HG03159 (cell line): ENCODE results near the gene SEC23A.

Experiments used
- ATAC-seq: cut with Tn5 transposase; IDR thresholded peaks from one replicate; pipeline ENCODE4 v1.9.1; 2021; ENCODE audit warnings: mild to moderate bottlenecking, moderate library complexity; ENCODE audit not compliant: unreplicated experiment

Gene SEC23A

DNA sequence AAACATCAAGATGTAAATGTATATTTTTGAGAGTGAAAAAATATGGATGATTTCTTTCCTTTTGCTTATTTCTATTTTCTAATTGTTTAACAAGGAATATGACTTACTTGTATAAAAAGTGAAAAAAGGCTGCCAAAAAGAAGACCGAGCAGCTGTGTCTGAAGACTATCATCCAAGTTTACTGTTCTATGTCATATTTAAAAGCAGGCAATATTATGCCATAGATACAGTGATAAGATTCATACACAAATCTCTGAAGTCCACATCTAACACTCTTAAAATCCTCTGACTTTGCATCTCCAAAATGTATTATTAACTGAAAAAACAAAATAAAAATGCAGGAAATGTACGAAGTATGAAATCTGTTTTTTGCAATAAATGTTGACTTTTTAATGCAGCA lies 109.1 kb downstream of the SEC23A start:
- no peak for ATAC-seq

DNA sequence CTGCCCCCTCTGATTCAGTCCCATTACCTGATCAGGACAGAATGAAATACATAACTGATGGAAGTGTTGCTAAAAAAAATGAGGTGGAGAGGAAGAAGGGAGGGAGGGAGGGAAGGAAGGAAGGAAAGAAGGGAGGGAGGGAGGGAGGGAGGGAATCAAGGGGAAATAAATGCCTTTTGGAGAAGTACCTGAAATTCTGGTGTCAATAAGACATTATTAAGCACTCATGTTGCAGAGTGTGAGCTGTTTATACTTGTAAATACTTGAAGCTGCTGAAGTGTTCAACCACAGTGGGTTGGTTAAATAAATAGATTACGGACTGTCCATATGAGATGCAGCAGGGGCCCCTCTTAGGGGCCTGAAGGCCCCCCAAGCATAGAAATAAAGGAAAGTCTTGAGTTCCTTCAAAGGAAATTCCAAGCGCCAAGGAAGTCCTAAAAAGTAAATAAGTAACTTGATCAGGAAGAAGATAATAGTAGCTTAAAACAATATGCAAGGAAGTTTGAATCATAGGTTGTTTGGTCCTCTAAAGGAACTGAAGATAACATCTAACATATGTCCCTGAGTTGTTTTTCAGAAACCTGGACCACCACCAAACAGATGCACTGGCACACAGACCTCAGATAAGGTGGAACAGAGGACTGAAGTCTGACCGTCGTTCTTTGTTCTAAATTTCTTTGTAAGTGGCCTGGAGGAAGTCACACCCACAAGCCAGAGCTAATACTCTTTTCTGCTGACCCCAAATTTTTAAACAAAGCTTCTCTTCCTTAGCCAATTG lies 110.8 kb downstream of the SEC23A start:
- no peak for ATAC-seq

DNA sequence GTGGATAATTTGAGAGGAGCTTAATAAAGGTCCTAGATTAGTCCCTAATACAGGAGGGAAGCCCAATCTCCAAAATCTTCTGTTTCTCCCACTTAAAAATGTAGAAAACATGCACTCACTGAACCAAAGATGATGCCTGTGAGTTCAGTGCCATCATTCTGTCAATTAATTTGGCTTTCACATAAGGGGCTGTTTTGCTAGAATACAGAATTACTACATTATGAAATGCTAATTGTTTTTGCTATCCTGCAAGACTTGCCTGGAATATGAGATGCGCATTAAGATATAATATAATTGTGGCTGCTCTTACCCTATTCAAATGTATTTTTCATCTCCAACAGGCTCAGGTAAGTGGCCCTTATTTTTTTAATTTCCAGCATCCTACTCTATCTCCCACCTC lies 111.7 kb downstream of the SEC23A start:
- no peak for ATAC-seq

DNA sequence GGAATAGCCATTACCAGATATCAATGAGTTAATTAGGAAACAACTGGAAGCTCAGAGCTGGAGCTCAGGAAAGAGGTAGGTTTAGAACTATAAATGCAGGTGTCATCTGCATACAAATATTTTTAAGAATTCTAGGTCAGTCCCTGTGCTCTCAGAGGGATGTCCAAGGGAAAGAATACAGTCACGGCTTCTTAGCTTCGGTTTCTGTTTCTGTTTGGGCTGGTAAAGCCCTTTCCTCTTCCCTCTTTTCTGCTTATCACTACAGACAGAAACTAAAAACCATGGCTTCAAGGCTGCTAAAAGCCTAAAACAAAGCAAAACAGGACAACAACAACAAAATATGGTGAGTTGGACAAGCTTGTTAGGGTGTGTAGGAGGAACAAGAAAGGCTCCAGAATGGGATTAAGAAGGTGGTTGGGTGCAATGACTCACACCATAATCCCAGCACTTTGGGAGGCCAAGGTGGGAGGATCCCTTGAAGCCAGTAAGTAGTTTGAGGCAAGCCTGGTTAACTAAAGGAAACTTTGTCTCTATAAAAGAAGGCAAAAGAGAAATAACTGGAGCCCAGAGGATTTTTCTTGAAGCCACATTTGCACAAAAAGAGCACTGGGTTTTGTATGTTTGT lies 113.0 kb downstream of the SEC23A start:
- peak; percentile 91 for ATAC-seq

DNA sequence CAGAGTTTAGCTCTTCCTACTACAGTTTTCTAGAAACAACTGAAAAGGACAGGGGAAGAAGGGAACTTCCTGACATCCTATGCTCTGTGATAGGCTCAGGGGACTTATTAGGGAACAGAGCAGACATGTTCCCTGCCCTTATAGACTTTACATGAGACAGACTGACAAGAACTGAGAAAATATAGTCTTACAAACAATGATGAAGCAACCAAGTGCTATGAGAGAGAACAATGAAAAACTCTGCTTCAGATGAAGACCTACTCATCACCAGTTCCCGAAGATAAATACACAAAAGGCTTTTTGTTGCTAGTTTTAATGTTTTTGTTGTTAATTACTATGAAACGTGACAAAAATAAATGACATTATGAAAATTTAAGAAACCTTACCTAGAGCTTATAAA lies 115.3 kb downstream of the SEC23A start:
- no peak for ATAC-seq

DNA sequence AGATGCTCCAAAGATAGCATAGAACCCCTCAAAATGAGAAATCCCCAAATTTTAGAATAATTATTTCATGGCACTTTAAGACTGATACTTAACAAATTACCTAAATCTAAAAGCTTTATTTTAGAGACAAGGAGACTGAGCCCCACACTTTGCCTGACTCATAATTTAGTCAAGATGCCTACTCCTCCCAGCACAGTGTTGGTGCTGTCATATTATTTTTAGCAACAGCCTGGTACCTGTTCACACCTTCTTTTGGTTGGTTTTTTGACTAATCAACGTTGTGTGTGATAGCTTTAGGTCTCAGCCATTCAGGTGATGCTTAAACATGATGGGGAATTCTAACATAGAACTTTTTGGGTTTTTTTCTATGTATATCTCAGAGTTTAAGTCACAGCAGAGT lies 120.2 kb downstream of the SEC23A start:
- no peak for ATAC-seq

DNA sequence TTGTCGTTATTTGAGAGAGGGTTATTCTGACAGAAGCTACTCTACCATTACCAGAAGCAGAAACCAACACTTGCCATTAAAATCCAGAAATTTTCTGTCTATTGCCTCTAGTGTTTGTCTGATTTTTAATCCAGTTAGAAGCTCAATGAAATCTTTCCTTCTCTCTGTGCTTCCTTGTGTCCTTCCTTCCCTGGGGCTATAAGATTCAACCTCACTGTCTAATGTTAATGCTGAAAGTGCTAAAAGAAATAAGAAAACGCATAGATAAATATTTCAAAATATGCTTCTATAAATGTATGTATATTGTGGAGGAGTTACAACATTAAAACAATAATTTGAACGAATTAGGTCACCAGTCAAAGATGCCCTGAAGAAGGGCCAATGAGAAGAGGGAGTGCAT lies 120.8 kb downstream of the SEC23A start:
- no peak for ATAC-seq
